Stimulated activated CD8-positive, alpha-beta memory T cell treated with anti-CD3 and anti-CD28 coated beads, Interleukin-12 subunit alpha, Interleukin-12 subunit beta, amount 100 ng/mL, for 24 hours (primary cell): ENCODE measurements around the gene CENPX.

ENCODE experiments used
- DNase-seq: peaks from one replicate; pipeline ENCODE4 v3.0.0-alpha.2; 2020; ENCODE audit errors: extremely low read depth

CENPX gene

GRCh38 chr17:82012261-82012639, 10.4 kb downstream of the CENPX start:
- no peak for DNase-seq

DNA sequence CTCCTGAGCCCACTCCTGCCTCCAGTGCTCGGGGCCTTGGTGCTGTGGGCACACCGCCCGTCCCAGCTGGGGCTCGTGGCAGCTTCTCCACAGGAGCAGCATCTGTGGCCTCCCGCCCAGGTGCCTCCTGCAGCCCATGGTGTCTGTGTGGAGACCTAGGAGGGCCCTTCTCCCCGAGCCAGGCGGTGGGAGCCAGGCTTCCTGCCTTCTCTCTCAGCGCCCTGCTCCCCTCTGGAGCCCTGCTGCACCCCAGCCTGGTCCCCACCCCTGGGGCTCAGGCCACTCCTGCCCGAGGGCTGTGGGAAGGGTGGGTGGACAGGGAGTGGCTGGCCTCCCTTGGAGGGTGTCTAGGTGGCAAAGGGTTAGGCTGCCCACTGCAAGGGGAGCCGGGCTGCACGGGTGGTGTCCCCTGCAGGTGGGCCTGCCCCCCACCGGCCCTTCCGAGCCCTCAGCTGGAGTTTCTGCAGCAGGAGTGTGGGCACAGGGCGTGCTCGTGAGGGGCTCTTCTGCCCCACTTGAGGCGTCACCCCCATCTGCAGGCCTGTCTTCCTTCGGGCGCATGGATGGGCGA, 11.0 kb downstream of the CENPX start:
- no peak for DNase-seq

- no peak for DNase-seq
Observed at GRCh38 chr17:82010575-82011525, 11.8 kb downstream of the CENPX start.

DNA sequence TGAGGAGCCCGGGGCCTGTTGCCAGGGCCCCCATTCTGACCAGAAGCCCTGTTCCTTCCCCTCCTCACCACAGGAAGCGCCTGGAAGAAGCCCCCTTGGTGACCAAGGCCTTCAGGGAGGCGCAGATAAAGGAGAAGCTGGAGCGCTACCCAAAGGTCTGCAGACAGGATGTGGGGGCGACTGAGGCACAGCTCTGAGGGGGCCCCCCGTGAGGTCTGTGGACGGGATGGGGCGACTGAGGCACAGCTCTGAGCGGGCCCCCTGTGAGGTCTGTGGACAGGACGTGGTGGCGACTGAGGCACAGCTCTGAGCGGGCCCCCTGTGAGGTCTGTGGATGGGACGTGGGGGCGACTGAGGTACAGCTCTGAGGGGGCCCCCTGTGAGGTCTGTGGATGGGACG, 13.3 kb downstream of the CENPX start:
- no peak for DNase-seq

DNA sequence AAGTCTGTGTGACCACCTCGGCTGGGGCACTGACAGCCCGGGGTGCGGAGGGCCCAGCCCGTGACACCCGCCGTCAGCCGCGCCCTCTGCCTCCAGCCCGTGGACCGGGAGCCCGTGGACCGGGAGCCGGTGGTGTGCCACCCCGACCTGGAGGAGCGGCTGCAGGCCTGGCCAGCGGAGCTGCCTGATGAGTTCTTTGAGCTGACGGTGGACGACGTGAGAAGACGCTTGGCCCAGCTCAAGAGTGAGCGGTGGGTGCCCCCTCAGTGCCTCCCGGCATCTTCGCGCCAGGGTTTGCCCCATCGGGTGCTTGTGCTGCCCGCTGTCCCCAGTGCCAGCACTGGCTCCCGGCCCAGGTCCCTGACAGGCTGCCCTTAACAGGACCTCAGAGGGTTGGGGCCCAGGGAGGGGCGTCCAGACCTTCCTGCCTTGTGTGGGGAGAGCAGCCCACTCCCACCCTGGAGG, 13.7 kb downstream of the CENPX start:
- DNase-seq, result no peak

DNA sequence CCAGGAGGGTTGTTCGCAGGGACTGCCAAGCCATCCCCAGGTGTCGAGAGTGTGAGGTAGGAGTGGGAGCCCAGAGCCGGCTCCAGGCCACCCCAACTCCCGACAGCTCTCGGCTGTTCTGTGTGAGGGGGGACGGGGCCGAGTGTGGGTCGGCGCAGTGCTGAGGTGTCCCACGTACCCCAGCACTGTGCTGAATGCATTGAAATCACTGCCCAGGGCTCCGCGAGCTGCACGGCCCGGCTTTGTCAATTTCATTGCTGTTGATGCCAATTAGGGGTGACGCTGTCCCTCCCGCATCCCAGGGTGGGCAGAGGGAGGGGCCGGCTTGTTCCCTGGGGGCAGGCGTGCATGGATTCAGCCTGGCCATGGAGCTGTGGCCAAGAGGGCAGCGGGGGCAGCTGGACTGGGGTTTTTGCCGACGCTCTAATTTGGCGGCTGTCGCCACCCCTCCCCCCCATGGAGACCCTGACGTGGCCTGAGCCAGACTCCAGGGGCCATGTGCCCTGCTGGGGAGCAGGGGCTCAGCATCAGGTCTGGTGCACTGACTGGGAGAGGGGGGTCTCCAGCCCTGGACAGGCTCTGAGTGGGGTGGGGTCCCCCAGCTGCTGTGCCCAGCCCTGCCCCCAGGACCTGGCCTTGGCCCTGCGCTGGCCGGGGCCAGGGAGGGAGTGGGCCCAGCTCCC, 14.3 kb downstream of the CENPX start:
- no peak for DNase-seq

DNA sequence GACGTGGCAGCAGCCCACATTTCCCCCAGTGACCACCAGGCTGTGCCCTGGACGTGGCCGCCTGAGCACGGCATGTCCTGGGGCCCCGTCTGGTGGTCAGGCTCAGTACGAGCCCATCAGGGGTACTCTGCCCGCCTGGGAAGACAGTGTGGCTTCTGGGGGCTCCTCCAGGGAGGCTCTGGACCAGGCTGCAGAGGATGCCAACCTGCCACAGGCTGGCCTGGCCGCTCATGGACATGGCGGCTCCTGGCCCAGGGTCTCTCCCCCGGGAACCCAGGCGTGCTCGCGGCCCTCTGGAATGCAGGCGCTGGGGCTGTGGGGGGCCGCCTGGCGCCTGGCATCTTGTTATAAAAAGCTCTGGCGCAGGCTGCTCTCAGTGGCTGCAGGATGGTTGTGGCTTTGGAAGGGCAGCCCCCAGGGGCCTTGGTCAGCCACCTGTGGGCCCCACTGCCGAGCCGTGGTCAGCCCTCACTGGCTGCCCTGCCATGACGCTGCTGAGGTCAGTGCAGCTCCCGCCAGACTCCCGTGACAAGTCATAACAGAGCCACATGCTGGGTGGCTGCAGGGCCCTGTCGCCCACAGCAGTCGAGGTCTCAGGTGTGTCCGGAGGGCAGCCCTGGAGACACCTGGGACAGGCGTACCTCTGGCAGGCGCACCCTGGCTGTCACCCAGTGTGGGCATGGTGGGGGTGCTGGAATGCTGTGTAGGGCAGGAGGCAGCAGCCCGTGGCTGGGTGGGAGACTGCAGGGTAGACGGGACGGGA, 15.0 kb downstream of the CENPX start:
- DNase-seq, result no peak

GRCh38 chr17:82007228-82007494, 15.5 kb downstream of the CENPX start:
- DNase-seq, result no peak

DNA sequence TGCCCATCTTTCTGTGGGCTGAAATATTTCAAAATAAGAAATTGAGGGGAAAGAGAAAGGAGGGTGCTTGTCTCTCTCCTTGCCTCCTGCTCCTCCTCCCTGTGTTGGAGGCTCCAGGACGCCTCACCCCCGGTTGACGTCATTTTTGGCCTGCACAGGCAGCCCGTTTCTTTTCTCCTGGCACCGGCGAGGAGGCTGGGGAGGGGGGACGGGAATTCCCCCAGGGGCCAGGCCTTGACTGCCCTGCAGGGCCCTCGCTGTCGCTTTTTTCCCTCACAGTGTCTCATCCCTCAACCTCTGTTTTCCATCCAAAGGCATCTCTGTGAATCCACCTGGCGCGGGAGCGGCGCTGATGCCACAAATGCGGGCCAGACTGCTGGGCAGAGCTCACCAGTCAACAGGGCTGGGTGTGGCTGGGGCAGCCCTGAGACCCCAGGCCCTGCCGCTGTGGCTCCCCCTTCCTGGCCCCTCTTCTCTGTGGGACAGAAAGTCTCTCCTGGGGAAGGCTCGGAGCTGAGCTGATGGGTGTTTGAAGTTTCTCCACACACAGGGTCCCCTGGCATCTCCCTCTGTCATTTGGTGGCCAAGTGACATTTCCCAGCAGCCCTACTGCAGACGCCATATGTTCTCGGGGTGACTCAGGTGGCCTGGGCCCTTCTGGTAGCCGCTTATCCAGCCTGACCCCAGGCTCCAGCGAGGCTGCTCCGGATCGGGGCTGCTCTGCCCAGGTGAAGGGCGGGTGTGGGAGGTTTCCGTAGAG, 16.0 kb downstream of the CENPX start:
- DNase-seq, result no peak

GRCh38 chr17:82005701-82006348, 16.9 kb downstream of the CENPX start:
- DNase-seq, result no peak

GRCh38 chr17:82004517-82005455, 17.9 kb downstream of the CENPX start:
- no peak for DNase-seq

- no peak for DNase-seq
Observed at GRCh38 chr17:82003411-82004381, 19.0 kb downstream of the CENPX start.

DNA sequence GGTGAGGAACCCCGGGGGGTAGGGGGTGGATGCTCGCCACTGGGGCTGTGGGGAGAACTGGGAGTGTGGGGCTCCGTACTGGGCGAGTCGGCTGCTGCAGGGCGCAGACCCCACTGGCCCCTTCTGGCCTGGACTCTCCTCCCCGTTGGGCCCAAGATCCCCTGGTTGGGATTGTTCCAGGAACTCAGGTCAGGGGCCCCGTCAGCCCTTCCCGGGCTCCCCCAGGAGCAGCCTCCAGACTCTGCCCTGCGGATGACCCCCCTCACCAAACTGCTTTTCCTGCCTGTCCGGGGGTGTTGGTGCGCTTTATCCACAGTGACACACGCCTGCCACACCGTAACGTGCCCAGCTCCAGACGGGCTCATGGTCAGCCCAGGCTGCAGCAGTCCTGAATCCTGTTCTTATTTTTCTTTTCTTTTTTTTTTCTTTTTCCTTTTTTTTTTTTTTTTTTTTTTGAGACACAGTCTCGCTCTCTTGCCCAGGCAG, 21.1 kb downstream of the CENPX start:
- DNase-seq, result no peak

DNA sequence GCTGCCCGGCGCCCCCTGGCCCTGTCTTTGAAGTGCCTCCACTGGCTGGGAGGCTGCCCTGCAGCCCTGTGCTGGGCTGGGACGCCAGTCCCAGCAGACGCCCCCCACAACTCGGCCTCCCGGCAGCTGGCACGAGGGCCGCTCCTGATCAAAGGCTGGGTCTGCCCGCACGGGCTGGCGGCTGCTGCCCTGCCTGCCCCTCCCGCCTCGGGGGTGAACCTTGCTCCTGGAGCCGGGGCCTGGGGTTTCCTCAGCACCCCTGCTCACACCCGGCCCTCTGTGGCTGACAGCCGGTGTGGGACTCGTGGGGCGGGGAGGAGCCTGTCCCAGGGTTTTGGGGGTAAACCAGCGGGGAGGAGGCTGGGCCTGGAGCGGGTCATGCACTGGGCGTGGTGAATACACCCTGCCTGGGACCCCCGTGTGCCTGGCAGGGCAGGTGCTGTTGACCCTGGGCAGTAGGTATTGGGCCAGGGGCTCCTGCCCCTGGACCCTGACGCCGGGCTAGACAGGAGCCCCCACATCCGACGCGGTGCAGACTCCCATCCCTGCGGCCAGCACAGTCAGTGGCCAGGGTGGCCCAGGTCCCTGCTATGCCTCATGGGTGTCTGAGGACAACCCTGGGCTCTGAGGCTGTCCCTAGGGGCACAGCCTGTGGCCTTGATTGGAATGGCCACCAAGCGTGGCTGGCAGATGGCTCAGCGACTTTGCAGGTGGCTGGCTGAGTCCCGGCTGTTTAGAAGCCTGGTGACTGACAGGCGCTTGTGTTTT, 21.7 kb downstream of the CENPX start:
- no peak for DNase-seq

- no peak for DNase-seq
Observed at GRCh38 chr17:81999976-82000802, 22.5 kb downstream of the CENPX start.

DNA sequence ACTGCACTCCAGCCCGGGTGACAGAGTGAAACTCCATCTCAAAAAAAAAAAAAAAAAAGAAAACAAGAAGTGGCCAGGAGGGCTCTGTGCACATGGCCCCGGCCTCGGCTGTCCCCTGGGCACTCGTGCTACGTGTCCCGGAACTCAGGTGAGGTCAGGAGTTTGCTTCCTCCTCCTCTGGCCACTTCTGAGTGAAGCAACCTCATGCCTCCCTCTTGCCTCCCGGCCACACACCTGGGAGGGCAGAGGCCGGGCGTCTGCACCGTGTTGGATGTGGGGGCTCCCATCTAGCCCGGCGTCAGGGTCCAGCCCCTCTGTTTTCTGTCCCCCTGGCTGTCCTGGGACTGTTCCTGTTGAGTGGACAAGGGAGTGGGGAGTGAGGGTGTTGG, 23.1 kb downstream of the CENPX start:
- no peak for DNase-seq
